Astrocyte of the hippocampus (primary cell): ENCODE results near the gene ATP5ME.
"Not testable (repeated sequence)": the region's sequence is repeated elsewhere in the genome, so short reads cannot be mapped to it uniquely, and the experiment has no call there.

Experiments
- DNase-seq: peaks from one replicate; pipeline ENCODE4 v3.0.0; 2011; ENCODE audit warnings: low read depth, low spot score

Gene ATP5ME

DNA sequence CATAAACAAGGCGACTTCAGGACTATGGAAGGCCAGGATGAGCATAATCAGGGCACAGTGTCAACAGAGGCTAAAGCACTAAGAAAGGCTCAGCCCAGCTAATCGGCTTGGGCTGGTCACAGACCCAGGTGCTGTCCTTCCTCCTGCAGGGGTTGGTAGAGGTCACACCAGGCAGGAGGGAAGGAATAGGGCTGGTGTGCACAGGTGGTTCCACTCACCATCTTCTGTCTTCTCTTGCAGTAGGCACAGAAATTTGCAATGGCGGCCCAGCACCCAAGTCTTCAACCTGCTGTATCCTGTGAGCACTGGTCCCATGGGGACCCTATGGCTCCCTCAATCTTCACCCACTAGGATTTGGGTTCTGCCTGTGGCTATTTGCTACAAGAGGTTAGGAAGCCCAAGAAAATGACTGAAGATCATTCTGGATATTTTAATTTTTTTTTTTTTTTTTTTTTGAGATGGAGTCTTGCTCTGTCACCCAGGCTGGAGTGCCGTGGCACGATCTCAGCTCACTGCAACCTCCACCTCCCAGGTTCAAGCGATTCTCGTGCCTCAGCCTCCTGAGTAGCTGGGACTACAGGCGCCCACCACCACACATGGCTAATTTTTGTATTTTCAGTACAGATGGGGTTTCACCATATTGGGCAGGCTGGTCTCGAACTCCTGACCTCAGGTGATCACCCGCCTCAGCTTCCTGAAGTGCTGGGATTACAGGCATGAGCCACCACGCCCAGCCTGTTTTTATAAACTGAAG, 4.1 kb downstream of the ATP5ME start:
- DNase-seq, result not testable (repeated sequence)

GRCh38 chr4:668219-668618, 5.9 kb downstream of the ATP5ME start:
- DNase-seq, result not testable (repeated sequence)

DNA sequence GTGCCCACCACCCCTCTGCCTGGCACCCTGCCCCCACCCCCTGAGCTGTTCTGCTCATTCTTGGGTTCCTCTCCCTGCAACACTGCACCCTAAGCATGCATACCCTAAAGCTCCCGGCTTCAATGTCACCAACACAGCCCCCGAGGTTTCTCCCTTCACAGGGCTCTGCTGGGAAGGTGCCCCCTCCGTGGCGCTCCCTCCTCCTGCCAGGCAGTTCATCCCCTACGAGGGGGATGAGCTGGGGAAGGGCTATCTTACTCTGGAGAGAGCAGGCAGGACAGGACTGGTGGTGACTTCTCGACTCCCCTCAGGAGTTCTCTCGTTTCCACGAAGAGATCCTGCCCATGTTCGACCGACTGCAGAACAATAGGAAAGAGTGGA, 6.5 kb downstream of the ATP5ME start:
- DNase-seq, result no peak

- DNase-seq, result no peak
These were observed 7.1 kb downstream of the ATP5ME start for GRCh38 chr4:666822-667544.

DNA sequence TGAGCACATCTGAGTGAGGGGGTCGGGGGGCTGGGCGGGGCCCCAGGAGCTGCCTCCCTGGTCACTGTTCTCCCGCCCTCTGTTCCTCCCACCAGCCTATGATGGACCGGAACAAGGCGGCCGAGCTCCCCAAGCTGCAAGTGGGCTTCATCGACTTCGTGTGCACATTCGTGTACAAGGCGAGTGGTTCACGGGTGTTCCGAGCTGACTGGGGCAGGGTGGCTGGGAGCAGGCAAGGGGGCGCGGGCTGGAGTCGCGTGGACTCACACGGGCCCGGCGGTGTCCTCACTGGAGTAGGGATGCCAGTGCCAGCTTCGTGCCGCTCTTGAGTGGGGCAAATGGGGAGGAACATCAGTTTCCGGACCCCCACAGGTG, 7.7 kb downstream of the ATP5ME start:
- DNase-seq, result no peak

DNA sequence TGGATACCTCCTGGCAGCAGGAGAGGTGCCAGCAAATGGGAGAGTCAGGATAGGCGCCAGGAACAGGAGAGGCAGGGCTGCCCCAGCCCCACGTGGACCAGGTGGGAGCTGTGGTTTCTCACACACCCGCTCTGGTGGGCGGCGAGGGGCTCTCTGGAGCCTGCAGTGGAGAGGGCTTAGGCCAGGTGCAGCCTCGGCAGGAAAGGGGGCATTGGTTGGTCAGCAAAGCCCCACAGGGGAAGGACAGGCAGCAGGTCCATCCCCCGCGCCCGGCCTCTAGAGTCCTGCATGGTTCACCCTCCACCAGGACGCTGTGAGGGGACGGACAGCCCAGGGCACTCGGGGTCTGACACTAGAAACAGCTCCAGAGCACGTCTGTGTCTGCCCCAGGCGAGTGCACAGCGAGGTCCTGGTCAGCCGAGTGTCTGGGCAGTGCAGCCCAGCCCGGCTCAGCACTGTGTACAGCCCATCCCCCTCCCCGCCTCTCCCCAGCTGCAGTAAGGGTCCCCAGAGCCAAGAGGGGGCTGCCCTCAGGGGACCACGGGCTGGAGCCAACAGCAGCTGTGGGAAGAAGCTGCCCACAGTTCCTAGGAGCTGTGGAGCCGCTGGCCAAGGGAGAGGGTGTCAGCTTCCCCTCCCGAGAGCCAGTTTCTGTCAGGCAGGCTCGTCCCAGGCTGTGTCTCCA, 8.2 kb downstream of the ATP5ME start:
- DNase-seq, result no peak

GRCh38 chr4:665381-665750, 8.7 kb downstream of the ATP5ME start:
- no peak for DNase-seq

DNA sequence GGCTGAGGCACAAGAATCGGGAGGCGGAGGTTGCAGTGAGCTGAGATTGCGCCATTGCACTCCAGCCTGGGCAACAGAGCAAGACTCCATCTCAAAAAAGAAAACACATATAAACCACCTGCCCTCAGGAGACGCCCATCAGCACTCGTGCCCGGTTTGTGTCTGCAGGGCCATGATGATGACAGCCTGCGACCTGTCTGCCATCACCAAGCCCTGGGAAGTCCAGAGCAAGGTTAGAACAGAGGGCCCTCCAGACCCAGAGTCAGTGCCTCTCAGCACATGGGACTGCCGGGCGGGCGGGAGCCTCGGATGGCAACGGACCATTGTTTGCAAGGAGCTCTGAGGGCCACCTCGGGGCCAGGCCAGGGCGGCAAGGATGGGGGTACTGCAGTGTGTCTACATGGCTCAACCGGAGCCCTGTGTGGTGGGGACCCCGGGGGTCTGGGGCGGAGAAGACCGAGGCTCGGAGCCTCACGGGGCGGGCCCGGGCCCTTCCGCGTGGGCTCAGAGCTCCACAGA, 9.3 kb downstream of the ATP5ME start:
- DNase-seq, result no peak

- DNase-seq, result peak; percentile 74
These were observed 10.3 kb downstream of the ATP5ME start for GRCh38 chr4:663438-664428.

DNA sequence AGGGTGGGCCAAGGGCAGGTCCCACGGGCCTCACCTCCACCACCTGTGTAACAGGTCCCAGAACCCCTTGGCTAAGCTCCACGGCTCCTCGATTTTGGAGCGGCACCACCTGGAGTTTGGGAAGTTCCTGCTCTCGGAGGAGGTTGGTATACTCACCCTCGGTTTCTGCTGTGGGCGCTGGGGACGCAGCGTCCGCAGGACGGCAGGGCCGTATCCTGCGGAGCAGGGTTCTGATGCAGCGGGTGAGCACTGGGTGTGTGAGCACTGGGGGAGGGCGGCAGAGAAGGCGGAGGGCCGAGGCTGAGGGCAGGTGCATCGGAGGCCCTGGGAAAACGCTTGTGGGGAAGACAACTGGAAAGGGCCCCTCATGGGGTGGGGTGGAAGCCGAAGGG, 11.0 kb downstream of the ATP5ME start:
- no peak for DNase-seq

DNA sequence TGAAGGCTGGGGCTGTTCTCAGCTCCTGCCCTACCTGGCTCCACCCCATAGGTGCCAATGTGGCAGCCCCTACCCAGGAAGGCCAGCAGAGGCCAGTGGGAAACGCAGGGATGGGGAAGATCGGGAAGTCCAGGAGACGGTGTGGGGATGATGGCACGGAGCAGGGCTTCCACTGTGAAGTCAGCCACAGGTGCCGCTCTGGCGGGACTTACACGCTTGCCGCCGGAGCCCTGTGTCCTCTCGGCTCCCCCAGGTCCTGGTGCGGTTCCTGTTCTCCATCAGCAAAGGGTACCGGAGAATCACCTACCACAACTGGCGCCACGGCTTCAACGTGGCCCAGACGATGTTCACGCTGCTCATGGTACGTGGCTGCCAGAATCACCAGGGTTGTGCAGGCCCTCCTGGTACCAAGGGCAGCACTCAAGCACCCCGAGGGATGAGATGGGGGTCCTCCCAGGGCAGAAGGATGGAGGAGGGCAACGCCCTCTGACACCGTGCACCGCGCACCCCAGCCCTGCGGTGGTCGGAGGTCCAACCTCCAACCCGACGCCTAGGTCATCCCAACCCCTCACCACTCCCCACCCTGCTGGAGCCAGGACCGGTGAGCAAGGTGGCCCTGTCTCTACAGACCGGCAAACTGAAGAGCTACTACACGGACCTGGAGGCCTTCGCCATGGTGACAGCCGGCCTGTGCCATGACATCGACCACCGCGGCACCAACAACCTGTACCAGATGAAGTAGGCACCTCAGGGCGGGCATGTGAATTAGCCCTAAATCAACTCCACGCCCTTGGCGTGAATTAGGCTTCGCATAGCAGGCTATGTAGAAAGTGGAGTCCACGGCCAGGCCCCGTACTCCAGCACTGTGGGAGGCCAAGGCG, 12.0 kb downstream of the ATP5ME start:
- no peak for DNase-seq

DNA sequence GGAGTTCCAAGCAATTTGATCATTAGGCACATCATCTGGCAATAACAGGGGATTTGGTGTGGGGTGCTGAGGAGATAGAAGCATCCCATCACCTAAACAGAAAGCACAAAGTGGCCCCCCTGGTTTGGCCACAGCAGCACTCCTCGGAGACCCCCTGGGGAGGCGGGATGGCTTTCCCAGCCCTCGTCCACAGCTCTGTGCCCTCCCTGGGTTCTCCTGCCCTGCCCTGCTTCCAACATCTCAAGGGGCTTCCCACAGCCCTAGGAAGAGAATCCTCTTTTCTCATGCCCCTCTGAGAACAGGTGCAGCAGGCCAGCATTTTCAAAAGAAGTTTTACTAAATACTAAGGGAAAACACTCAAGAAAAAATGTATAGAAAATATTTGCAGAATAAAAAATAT, 12.8 kb downstream of the ATP5ME start:
- DNase-seq, result no peak

GRCh38 chr4:660401-660800, 13.7 kb downstream of the ATP5ME start:
- DNase-seq, result no peak

DNA sequence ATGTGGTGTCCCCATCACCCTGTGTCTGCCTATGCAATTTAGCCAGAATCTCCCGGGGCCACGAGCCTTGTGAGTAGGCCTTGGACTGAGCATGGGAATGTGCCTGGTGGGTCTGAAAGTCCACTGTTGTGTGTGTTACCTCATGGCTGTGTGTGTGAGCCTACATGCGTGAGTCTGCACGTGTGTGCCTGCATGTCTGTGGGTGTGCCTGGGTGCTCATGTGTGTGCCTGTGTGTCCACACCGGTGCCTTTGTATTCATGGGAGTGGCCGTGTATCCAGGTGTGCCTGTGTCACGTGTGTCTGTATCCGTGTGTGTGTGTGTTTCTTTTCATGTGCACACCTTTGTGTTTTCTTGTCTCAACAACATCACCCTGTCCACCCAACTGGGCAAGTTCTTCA, 14.2 kb downstream of the ATP5ME start:
- no peak for DNase-seq

DNA sequence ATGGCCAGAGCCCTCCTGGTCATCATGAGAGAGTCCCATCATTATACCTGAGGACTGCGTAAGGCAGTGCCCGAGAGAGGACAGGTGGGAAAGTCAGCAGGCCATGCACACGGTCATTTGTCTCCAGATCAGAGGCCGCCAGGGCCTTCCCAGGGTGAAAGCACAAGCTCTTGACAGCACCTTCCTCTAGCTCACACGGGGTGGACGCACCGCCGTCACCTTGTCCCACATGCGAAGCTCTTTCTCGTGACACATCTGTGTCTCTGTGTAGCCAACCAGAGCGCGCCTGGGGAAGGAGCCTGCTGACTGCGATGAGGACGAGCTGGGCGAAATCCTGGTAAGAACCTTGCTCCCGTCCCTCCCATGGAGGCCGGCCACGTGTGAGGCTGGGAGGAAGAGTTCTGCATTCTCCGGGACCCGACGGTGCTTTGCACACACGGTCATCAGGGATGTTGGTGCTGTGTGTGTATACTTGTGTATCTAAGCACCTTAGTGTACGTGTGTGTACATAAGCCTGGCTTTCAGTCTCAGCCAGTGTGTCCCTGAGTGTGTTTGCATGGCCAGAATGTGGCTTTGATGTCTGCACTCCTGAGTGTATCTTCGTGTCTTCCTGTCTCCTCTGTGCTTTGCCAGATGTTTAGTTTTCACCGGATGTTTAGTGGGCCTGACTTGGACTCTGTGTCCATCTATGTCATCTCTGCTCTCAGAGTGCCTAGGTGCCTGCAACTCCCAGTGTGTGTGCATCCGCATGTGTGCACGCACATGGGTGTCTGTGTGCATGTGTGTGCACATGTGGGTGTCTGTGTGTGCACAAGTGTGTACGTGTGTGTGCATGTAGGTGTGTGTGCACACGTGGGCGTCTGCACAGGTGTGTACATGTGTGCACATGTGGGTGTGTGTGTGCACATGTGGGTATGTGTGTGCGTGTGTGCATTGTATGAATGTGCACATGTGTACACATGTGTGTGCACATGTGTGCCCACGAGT, 15.1 kb downstream of the ATP5ME start:
- no peak for DNase-seq

DNA sequence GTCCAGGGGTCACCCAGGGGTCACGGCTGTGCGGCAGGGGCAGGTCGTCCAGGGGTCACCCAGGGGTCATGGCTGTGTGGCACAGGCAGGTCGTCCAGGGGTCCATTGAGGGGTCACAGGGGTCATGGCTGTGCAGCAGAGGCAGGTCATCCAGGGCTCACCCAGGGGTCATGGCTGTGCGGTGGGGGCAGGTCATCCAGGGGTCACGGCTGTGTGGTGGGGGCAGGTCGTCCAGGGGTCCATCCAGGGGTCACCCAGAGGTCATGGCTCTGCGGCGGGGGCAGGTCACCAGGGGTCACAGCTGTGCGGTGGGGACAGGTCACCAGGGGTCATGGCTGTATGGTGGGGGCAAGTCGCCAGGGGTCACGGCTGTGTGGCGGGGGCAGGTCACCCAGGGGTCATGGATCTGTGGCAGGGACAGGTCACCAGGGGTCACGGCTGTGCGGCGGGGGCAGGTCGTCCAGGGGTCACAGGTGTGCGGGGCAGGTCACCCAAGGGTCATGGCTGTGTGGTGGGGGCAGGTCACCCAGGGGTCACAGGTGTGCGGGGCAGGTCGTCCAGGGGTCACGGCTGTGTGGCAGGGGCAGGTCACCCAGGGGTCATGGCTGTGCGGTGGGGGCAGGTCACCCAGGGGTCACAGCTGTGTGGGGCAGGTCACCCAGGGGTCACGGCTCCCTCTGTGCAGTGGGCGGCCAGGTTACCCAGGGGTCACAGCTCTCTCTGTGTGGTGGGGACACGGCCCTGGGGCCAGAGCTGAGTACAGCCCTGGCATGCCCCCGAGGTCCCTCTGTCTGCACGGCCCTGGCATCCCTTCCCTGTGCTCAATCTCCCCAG, 16.0 kb downstream of the ATP5ME start:
- no peak for DNase-seq

DNA sequence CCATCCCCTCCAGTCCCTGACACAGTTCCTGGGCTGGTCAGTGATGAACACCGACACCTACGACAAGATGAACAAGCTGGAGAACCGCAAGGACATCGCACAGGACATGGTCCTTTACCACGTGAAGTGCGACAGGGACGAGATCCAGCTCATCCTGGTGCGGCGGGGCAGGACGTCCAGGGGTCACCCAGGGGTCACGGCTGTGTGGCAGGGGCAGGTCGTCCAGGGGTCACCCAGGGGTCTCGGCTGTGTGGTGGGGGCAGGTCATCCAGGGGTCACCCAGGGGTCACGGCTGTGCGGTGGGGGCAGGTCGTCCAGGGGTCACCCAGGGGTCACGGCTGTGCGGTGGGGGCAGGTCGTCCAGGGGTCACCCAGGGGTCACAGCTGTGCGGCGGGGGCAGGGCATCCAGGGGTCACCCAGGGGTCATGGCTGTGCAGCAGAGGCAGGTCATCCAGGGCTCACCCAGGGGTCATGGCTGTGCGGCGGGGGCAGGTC, 16.7 kb downstream of the ATP5ME start:
- DNase-seq, result no peak
